CD4-positive, alpha-beta T cell treated with Interferon alpha-2 for 1 hour (primary cell): ENCODE results near the gene NRP1.
"Not testable (repeated sequence)": the region's sequence is repeated elsewhere in the genome, so short reads cannot be mapped to it uniquely, and the experiment has no call there.

Experiments used
- DNase-seq, 2 donors: peaks; one replicate each; pipeline ENCODE4 v3.0.0-alpha.2; 2020 to 2022

NRP1 gene

DNA sequence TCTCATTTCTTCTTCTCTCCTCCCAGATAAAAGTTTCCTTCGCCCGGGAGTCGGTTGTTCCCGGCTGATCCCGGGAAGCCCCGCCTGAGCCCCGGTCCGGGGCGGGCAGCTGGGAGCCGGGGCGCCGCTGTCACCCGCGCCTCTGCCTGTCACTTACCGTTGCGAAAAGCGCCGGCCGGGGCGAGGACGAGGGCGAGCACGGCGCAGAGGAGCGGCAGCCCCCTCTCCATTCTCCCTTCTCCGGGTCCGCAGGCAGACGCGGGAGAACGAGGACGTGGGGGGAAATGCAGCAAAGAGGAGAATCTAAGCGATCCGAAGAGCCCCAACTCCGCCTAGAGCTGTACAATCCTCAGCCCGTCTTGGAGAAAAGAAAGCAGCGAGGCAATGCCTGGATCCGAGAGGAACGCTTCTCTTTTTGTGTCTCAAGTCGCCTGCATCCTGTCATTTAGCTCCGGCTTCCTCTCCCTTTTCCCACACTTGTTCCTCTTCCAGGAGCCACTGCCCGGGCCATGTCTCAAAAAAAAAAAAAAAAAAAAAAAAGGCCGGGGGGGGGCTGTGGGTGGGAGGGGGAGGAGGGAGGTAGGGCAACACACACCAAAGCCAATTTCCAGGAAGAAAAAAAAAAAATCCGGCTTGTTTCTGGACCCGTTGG is at the start of gene NRP1:
NRP1 (minus strand) TSS at position 515 of the 652 bp plus-strand sequence; CDS start at position 230, 285 bp downstream.
- DNase-seq, result no peak

DNA sequence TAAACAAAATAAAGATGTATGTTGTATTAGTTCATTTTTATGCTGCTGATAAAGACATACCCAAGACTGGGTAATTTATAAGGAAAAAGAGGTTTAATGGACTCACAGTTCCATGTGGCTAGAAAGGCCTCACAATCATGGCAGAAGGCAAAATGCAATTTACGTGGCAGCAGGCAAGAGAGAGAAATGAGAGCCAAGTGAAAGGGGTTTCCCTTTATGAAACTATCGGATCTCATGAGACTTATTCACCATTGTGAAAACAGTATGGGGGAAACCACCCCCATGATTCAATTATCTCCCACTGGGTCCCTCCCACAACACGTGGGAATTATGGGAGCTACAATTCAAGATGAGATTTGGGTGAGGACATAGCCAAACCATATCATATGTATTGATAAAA is 49.7 kb upstream of the NRP1 start:
- DNase-seq, result not testable (repeated sequence)

- no peak for DNase-seq
Observed at GRCh38 chr10:33382921-33383713, 48.6 kb upstream of the NRP1 start.

DNA sequence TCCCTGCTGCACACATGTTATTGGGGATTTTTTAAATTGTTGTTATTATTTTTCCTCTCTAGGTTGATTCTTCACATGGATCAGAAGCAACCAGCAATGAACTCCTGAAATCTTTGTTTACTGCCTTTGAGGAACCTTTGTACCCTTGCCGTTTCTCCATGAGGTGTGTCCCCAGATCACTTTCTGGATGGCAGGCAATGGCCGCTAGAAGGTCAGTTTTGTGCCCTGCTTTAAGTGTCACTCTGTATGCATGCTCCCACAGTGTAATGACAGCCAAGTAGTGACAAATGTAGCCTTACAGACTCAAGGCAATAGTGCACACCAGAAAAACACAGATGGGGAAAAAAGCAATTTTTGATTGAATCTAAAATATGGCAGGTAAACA is 47.7 kb upstream of the NRP1 start:
- DNase-seq, result no peak

- no peak for DNase-seq
Observed at GRCh38 chr10:33381451-33382215, 47.2 kb upstream of the NRP1 start.

DNA sequence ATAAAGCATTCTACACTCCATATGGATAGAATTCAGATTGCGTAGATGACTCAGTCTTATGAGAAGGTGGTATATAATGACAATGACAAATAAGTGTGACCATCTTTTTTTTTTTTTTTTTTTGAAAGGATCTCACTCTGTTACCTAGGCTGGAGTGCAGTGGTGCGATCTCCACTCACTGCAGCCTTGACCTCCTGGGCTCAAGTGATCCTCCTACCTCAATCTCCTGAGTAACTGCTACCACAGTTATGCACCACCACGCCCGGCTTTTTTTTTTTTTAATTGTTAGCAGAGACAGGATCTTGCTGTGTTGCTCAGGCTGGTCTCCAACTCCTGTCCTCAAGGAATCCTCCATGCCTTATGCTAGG is 43.2 kb upstream of the NRP1 start:
- no peak for DNase-seq

- DNase-seq, result no peak
Observed at GRCh38 chr10:33376976-33377657, 42.6 kb upstream of the NRP1 start.

DNA sequence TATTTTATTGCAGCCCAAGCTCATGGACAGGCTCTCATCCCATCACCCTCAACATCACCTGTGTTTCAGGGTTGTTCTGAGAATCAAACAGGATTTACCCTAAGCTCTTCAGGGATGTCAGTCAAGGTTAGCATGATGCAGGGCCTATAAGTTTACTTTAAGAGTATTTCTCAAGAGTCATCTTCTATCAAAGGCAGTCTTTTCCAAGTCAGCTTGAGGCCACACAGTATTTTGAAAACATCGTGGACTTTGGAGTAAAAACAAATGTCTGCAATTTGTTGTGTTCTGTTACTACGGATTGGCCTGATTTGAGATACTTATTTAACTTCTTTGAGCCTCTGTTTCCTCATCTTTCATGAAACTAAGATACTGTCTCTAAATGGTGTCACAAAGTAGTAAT is 42.0 kb upstream of the NRP1 start:
- DNase-seq, result no peak

GRCh38 chr10:33373263-33373662 is 38.8 kb upstream of the NRP1 start:
- DNase-seq, result no peak

DNA sequence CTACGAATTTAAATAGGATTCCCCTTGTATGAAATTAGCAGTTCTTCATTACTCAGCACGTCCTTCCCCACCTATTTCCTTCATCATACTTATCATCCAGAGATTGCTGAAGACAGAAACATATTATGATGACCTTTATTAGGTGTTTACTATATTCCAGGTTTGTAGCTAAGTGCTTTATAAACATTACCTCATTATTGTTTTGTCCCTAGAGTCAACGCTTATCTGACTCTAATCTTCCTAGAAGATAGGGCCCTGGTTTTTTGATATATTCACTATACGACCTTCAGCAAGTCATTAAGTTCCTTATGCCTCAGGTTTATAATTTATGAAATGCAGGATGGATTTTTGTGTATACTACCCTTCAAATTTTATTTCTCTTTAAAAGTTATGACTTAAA is 36.8 kb upstream of the NRP1 start:
- no peak for DNase-seq

- no peak for DNase-seq
Observed at GRCh38 chr10:33370434-33370930, 36.0 kb upstream of the NRP1 start.

- DNase-seq, result no peak
Observed at GRCh38 chr10:33368086-33368485, 33.6 kb upstream of the NRP1 start.

DNA sequence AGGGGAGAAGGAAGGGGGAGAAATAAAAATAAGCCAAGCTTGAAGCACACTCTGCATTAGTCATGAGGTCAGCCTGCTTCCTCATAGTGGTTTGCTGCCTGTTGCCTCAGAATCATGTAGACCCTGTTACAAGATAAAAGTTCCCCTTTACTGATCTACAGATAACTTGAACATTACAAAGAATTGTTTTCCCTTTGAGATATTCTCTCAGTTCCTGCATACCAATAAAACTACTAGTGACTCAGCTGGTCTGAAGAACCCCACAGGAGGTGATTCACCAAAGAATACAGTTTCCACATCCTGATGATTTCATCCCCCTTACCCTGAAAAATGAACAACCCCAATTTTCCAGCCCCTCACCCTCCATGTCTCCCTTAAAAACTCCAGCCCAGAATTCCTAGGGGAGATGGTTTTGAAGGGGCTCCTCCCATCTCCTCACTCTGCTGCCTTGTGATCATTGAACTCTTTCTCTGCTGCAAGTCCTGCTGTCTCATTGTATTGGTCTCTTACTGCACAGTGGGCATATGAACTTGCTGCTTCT is 31.5 kb upstream of the NRP1 start:
- DNase-seq, result peak; percentile 1 to 34

GRCh38 chr10:33365301-33365700 is 30.8 kb upstream of the NRP1 start:
- DNase-seq, result no peak

- DNase-seq, result no peak
Observed at GRCh38 chr10:33363106-33363505, 28.6 kb upstream of the NRP1 start.

DNA sequence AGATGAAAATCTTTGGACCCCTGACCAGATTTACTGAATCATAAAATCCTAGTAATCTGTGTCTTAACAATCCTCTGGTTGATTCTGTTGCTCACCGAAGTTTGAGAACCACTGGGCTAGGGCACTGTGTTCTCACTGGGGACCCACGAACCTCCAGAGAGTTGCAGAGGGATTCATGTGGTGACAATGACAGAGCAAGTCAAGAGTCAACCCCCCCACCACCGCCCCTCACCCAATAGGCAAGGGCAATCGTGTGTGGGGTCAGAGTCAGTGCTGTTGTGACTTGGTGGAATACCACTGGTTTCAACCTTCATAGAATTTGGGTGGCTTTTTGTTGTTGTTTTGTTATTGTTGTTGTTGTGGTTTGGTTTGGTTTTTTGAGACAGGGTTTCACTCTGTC is 23.5 kb upstream of the NRP1 start:
- DNase-seq, result no peak

DNA sequence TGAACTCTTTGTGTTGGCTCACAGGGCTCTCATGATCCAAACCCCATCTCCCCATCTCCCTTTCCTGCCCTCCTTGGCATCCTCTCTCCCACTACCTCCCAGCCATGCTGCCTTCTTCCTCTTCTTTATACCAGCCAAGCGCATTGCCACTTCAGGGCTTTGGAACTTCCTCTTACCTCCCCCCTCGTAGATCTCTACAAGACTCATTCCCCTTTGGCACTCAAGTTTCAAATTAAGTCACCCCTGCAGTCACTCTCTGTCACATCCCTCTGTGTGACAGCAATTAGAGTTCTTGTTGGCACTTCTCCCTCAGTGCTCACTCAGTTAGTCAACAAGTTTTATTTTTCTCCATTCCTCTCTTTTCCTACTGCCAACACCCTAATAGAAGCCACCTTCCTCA is 20.8 kb upstream of the NRP1 start:
- peak in 1 of 2 donors; percentile 21 for DNase-seq

GRCh38 chr10:33353853-33354252 is 19.4 kb upstream of the NRP1 start:
- no peak for DNase-seq

- DNase-seq, result no peak
Observed at GRCh38 chr10:33353334-33353733, 18.9 kb upstream of the NRP1 start.

DNA sequence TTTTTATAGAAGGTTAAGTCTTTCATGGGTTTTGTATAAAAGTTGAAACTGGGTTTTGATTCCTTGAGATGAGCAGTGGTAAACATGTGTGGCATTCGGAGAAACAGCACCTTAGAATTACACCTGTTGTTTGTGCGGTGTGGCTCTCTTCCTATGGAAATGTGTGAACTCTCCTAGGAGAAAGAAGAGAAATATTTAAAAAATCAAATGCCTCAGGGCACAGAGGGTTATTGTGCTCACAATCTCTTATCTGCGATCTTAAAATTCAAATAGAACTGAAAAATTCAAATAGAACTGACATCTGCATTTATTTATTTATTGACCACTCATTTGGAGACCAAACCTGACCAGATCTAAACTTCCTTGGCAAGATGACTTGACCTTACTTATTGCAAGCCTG is 18.1 kb upstream of the NRP1 start:
- DNase-seq, result no peak

DNA sequence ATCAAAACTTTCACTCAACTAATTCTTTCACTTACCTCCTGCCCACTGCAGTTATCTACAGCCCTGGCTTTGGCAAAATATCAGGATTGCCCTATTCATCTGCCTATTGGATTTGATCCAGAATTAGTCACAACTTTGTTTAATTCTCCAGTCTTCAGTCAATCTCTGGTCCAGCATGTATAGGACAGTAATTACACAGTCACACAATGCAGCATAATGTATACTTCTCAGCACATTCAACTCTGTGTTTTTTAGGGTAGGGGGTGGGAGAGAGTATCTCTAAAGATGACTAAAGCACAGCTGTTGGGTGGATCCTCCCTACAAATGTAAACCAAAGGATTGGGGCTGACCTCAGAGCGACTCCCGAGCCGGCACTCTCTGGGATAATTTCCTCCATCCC is 17.7 kb upstream of the NRP1 start:
- no peak for DNase-seq

GRCh38 chr10:33350041-33350440 is 15.6 kb upstream of the NRP1 start:
- DNase-seq, result no peak

- DNase-seq, result no peak
Observed at GRCh38 chr10:33349268-33349667, 14.8 kb upstream of the NRP1 start.
